Subcutaneous adipose tissue (tissue), 4 donors: ENCODE data around the gene RHOT2. TPM values are rescaled to one million over a fixed set of nuclear protein-coding genes. Genes with fewer than 3 reads are reported as not detected.

Experiments
- CTCF ChIP-seq: fragments of 450-650 bp; IDR thresholded peaks from one replicate; pipeline ENCODE4 v1.5.1; 2016; ENCODE audit warnings: low read depth, mild to moderate bottlenecking, control low read depth, antibody characterized with exemption, moderate library complexity
- total RNA-seq, 4 donors: library from RNA; depleted of rRNA; stranded (reverse); fragments of >200 nt; gene quantifications; one replicate each; pipeline ENCODE4 v1.1.0, GENCODE V29; 2016

The RHOT2 gene
- total RNA-seq, 4 donors from 2014 or later: 26.2 to 75.4 (median 37.8) TPM

GRCh38 chr16:674968-675883, 7.3 kb downstream of the RHOT2 start, which contains the start of gene RHBDL1:
Gene RHBDL1 (plus strand): TSS chr16:675671. CDS start chr16:675791, 120 bp downstream.
- no peak for TF ChIP-seq CTCF

- TF ChIP-seq CTCF: no peak
Observed at GRCh38 chr16:675884-676564, 8.1 kb downstream of the RHOT2 start.

GRCh38 chr16:676565-676902, 8.6 kb downstream of the RHOT2 start:
- TF ChIP-seq CTCF: no peak

- no peak for TF ChIP-seq CTCF
Observed at GRCh38 chr16:676913-677312, 9.0 kb downstream of the RHOT2 start.

GRCh38 chr16:677316-678190, 9.6 kb downstream of the RHOT2 start:
- TF ChIP-seq CTCF: no peak

DNA sequence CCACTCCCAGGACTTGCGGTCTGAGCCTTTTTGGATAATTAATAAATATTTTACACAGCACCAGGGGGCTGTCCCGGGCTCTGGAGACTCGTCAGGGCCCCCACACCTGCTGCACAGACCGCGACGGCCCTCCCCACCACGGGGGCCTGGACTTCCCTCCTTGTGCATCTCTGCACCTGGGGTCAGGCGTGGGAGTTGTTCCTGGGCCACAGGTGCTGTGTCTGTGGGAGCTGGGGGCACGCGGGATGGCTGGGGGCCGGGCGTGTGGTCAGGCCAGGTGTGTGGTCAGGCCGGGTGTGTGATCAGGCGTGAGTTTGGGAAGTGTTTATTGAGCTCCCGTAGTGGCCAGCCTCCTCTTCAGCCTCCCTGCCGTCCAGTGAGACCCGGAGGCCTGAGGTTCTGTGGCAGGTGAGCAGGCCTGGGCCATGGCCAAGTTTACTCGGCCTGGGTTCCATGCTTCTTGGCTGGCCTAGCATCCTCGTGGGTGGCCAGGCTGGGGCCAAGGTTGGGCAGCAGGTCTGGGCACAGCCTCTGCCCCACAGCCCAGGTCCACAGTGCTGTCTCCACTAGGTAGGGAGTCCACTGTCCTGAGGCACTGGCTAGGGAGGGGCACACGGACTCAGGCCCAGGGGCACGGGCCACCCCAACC, 10.4 kb downstream of the RHOT2 start:
- TF ChIP-seq CTCF: no peak
